ENCODE measurements around the gene KIFC1.

KIFC1 gene

DNA sequence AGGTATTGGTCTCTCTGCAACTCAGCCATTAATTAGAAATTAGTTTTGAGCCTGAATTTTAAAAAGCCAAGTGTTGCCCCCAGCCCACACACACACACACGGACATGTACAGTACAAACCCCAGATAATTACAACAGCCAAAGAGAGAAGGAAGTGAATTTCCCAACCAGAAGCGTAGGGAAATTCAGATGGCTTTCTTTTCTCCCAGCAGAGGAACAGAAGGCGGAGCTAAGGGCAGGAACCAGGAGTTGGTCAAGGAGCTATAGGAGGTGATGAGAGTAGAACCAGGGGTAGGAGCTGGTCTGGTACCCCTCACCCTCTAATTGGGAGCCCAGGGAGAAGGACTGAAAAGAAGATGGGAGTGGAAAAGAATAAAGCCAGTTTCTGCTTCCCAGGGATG, 58.8 kb downstream of the KIFC1 start:
- H3K4me3 ChIP-seq (ENCODE audit: low read depth, low read length): no peak overlapping the region
- DNase-seq (ENCODE audit: low read depth): no peak
- TF ChIP-seq, protein P1, sequence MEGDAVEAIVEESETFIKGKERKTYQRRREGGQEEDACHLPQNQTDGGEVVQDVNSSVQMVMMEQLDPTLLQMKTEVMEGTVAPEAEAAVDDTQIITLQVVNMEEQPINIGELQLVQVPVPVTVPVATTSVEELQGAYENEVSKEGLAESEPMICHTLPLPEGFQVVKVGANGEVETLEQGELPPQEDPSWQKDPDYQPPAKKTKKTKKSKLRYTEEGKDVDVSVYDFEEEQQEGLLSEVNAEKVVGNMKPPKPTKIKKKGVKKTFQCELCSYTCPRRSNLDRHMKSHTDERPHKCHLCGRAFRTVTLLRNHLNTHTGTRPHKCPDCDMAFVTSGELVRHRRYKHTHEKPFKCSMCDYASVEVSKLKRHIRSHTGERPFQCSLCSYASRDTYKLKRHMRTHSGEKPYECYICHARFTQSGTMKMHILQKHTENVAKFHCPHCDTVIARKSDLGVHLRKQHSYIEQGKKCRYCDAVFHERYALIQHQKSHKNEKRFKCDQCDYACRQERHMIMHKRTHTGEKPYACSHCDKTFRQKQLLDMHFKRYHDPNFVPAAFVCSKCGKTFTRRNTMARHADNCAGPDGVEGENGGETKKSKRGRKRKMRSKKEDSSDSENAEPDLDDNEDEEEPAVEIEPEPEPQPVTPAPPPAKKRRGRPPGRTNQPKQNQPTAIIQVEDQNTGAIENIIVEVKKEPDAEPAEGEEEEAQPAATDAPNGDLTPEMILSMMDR (IDR thresholded peaks at IDR 0.05; ENCODE audit: insufficient read depth, low read depth, low read length, missing control alignments): no peak

DNA sequence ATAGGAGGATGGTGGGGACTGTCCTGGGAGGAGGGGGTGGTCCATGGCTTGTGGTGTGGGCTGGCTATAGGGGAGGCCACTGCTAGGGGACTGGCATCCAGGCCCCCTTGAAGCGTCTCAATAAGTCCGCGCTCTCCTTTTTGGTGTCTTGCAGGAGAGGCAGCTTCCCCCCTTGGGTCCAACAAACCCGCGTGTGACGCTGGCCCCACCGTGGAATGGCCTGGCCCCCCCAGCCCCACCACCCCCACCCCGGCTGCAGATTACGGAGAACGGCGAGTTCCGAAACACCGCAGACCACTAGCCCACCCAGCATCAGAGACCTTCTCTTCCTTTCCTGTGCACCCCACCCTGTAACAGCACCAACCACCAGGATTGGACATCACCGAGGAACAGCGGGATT, 60.0 kb downstream of the KIFC1 start:
- DNase-seq (ENCODE audit: low read depth): no peak
- no peak overlapping the region for H3K4me3 ChIP-seq (ENCODE audit: low read depth, low read length)
- TF ChIP-seq, protein P1 (IDR thresholded peaks at IDR 0.05; ENCODE audit: insufficient read depth, low read depth, low read length, missing control alignments): no peak

DNA sequence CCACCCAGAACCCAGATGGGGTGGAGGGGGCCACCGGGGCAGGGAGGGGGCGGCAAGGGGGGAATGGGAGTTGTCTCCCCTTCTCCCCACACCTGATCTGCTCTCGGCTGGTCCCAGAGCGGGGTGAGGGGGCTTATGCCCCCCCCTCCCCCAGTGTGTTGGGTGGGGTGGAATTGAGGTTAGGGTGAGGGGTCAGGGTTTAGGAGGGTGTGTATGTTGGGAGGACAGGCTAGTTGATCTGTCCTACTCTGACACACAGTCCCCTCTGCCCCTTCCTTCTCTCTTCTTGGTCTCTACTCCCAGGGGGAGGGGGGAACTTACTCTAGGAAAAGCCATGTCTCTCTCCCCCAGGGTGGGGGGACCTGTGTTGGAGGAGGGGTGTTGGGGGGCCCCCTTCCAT, 60.9 kb downstream of the KIFC1 start:
- H3K4me3 ChIP-seq (ENCODE audit: low read depth, low read length): no peak overlapping the region
- TF ChIP-seq, protein P1 (IDR thresholded peaks at IDR 0.05; ENCODE audit: insufficient read depth, low read depth, low read length, missing control alignments): no peak
- no peak for DNase-seq (ENCODE audit: low read depth)

DNA sequence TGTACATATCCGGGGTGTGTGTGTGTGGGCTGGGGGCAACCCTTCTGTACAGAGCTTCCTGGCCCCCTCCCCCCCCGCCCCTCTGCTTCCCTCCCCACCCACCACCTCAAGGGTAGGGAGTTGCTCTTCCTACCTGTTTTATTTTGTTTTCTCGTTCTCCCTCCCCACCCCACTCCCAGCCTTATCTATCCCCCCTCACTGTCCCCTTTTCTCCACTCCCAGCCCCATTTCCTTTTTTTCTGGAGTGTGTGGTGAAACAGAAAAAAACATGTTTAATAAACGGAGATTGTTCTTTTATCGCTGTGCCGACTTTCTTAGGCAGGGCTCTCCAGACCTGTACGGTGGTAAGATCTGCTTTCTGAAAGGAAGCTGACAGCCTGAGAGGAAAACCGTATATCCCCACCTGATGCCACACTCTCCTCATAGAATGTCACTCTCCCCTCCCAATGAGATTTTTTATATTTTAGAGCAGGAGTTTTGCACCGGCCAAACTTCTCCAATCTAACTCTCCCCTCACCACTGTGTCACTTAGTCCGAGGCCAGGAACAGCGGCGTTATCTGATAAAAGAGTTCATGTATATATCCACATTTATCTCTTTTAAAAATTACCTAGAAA, 61.9 kb downstream of the KIFC1 start:
- peak overlapping the region; percentile 90 for H3K4me3 ChIP-seq (ENCODE audit: low read depth, low read length)
- DNase-seq (ENCODE audit: low read depth): no peak
- TF ChIP-seq, protein P1 (IDR thresholded peaks at IDR 0.05; ENCODE audit: insufficient read depth, low read depth, low read length, missing control alignments): no peak

DNA sequence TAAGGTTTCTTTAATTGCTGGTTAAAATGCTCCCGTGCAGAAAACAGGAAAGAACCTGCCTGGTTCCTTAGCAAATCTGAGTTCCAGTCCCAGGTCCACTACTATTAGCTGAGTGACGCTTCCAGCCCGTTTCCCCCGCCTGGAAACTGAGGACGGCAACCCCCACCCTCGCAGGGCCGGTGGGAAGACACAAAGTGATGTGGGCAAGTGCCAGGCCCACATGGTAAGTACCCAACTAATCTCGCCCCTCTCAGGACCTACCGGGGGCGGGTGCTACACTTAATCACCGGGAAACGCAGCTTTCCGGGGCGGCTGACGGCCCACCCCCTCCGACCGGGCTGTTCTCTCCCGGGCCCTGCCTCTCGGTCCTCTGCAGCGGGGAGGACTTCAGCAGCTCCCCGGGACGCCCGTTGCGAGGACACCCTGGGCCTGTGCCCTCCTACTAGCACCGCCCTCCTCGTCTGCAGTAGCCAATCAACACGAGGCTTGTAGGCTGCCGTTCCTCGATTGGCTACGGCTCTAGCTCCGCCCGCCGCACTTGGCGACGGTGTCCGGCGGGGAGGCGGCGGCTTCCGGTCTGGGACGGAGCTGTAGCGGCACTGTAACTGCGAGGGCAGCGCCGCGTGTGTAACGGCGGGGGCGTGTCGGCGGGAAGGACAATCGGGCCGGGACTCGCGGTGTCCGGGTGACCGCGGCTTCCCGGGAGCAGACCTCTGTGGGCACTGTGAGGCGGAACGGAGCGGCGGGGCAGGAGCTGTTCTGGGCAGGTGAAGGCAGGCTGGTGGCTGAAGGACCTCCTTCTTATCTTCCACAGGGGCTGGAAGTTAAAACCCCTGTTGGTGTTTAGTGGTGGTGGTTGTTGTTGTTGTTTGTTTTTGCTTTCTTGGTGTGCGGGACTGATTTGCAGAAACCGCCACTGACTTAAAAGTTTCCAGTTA, 62.7 kb downstream of the KIFC1 start, which contains the start of gene ZBTB9:
Gene ZBTB9 (plus strand): TSS at position 568 of the 938 bp plus-strand sequence. CDS start 525 bp downstream, outside the sequence.
- H3K4me3 ChIP-seq (ENCODE audit: low read depth, low read length): peak within 1 kb of the TSS; percentile 90
- peak; percentile 97 for DNase-seq (ENCODE audit: low read depth)
- TF ChIP-seq, protein P1 (IDR thresholded peaks at IDR 0.05; ENCODE audit: insufficient read depth, low read depth, low read length, missing control alignments): no peak

DNA sequence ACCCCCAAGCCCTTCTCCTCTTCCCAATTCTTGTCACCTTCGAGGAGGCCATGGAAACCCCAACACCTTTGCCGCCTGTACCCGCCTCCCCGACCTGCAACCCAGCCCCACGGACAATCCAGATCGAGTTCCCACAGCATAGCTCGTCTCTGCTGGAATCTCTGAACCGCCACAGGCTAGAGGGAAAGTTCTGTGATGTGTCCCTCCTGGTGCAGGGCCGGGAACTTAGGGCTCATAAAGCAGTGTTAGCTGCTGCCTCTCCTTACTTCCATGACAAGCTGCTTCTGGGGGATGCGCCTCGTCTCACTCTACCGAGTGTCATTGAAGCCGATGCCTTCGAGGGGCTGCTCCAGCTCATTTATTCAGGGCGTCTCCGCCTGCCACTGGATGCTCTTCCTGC, 63.4 kb downstream of the KIFC1 start:
- TF ChIP-seq, protein P1 (IDR thresholded peaks at IDR 0.05; ENCODE audit: insufficient read depth, low read depth, low read length, missing control alignments): no peak
- H3K4me3 ChIP-seq (ENCODE audit: low read depth, low read length): peak overlapping the region; percentile 90
- DNase-seq (ENCODE audit: low read depth): no peak
